ENCODE results near the gene HEATR5A.
"Not testable (repeated sequence)": the region's sequence is repeated elsewhere in the genome, so short reads cannot be mapped to it uniquely, and the experiment has no call there.

HEATR5A gene

DNA sequence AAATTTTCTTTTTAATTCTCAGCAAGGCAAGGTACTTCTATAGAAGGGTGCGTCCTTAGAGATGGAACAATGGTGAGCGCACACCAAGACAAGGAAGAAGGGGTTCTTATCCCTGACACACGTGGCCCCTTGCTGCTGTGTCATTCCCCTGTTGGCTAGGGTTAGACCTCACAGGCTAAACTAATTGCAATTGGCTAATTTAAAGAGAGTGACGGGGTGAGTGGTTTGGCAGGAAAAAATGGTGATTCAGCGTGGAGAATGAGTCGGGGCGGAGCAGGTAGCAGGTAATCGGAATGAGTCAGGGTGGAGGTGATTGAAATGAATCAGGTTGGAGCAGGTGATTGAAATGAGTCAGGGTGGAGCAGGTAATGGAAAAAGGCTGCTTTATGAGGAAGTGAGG lies 176.5 kb downstream of the HEATR5A start:
- TF ChIP-seq, protein P1, sequence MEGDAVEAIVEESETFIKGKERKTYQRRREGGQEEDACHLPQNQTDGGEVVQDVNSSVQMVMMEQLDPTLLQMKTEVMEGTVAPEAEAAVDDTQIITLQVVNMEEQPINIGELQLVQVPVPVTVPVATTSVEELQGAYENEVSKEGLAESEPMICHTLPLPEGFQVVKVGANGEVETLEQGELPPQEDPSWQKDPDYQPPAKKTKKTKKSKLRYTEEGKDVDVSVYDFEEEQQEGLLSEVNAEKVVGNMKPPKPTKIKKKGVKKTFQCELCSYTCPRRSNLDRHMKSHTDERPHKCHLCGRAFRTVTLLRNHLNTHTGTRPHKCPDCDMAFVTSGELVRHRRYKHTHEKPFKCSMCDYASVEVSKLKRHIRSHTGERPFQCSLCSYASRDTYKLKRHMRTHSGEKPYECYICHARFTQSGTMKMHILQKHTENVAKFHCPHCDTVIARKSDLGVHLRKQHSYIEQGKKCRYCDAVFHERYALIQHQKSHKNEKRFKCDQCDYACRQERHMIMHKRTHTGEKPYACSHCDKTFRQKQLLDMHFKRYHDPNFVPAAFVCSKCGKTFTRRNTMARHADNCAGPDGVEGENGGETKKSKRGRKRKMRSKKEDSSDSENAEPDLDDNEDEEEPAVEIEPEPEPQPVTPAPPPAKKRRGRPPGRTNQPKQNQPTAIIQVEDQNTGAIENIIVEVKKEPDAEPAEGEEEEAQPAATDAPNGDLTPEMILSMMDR (IDR thresholded peaks at IDR 0.05; ENCODE audit: borderline replicate concordance, insufficient read depth, low read depth, low read length), result no peak
- H3K4me3 ChIP-seq (ENCODE audit: low read depth, low read length), result no peak overlapping the region

DNA sequence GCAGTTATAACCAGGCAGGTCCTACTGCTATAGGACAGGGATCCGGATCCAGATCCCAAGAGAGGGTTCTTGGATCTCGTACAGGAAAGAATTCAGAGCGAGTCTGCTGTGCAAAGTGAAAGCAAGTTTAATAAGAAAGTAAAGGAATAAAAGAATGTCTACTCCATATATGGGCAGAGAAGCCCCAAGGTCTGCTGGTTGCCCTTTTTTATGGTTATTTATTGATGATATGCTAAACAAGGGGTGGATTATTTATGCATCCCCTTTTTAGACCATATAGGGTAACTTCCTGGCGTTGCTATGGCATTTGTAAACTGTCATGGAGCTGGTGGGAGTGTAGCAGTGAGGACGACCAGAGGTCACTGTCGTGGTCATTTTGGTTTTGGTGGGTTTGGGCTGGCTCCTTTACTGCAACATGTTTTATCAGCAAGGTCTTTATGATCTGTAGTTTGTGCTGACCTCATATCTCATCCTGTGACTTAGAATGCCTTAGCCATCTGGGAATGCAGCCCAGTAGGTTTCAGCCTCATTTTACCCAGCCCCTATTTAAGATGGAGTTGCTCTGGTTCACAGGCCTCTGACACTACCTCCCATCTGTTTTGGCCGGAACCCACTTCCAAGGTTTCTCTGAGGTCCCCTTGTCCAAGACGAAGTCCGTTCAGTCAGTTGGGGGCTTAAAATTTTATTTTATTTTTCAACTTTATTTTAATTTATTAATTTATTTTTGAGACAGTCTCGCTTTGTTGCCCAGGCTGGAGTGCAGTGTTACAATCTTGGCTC lies 178.0 kb downstream of the HEATR5A start:
- H3K4me3 ChIP-seq (ENCODE audit: low read depth, low read length), result not testable (repeated sequence)

Measured in GM12875 (cell line).